Measurements from ENCODE around the gene DENND1A. TPM values are rescaled to one million over a fixed set of nuclear protein-coding genes. Genes with fewer than 3 reads are reported as not detected.

The DENND1A gene
- total and polyA plus RNA-seq, 8 donors: 4.4 to 109 (median 21.4) TPM

DNA sequence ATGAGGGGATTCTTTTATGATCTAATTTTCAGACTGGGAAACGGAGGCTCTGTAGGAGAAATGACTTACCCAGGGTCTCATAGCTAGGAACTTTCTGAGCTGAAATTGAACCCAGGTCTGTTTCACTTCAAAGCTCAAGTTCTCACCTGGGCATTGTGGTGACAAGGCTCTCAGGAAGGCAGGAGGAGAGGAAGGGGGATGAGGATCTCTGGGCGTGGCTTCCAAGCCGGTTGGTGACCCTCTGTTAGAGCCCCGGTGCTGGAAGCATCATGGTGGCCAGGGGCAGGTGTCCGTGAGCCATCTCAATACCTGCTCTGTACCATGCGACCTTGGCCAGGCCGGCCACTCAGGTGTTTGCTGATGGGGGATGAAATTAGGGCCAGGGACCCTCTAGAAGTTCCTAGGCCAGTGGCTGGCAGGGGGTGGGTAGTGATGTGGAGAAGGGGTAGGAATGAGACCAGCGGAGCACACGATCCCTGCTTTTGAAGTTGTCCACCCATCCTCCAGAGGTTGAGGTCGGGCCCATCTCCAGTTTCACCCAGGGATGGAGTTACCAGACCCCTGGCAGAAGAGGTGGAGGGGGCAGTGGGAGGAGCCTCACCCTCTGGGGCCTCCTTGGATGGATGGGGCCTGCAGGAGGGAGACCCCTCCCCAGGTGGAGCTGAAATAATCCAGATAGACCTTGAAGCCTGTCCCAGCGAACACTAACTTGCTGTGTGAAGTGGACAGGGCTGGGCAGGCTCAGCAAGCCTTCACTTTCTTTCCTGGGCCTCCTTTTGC, 568.0 kb downstream of the DENND1A start:
- WGBS, 5 donors: 60 to 73% (median 68%) methylated on average over 11 of the region's 11 CpGs
- H3K9me3 ChIP-seq: no peaks in the 10 kb centered on the region
- no peak for TF ChIP-seq EP300 (IDR thresholded peaks at IDR 0.05)
- no peak for TF ChIP-seq POLR2A (IDR thresholded peaks at IDR 0.05)
- TF ChIP-seq POLR2AphosphoS5 (IDR thresholded peaks at IDR 0.05): no peak
- TF ChIP-seq, protein P1, sequence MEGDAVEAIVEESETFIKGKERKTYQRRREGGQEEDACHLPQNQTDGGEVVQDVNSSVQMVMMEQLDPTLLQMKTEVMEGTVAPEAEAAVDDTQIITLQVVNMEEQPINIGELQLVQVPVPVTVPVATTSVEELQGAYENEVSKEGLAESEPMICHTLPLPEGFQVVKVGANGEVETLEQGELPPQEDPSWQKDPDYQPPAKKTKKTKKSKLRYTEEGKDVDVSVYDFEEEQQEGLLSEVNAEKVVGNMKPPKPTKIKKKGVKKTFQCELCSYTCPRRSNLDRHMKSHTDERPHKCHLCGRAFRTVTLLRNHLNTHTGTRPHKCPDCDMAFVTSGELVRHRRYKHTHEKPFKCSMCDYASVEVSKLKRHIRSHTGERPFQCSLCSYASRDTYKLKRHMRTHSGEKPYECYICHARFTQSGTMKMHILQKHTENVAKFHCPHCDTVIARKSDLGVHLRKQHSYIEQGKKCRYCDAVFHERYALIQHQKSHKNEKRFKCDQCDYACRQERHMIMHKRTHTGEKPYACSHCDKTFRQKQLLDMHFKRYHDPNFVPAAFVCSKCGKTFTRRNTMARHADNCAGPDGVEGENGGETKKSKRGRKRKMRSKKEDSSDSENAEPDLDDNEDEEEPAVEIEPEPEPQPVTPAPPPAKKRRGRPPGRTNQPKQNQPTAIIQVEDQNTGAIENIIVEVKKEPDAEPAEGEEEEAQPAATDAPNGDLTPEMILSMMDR (IDR thresholded peaks at IDR 0.05): no peak
- H3K4me3 ChIP-seq: no peak overlapping the region
- DNase-seq: no peak
- peaks cover 0 to 19% (median 6%) of the 10 kb centered on the region in 3 donors for H3K27me3 ChIP-seq
- H3K27ac ChIP-seq: no peak overlapping the region
- intact Hi-C loops (cut with DNase I; ENCODE audit: low total_unique reads): no loop called here
- no peaks in the 10 kb centered on the region for H3K36me3 ChIP-seq
- H3K4me1 ChIP-seq: peaks cover 9 to 19% (median 16%) of the 10 kb centered on the region in 4 donors

DNA sequence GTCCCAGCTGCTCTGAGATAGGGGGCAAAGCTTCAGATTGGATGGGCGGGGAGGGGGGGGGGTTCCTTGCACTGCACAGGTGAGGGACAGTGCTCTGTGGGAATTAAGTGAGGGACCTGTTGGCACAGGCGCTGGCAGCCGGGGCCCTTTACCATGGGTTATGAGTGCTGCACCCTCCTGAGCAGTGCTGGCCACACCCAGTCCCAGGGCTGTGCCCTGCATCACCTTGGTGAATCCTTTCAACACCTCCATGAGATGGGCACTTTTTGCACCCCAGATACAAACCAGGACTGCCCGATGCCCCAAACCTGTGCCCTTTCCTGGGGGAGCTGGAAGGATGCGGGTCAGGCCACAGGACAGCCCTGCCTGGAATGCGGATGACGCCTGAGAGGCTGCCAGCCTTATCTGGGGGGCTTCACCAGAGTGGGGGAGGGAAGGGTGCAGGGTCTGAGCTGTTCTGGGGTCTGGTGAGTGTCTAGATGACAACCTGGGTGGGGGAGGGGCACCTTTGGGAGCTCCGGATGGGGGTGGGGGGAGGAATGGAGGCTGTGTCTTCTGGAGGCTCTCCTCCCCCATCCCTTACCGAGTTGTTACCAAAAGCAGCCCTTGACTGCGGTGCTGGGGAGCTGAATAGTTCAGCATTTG, 568.7 kb downstream of the DENND1A start:
- DNase-seq: no peak
- H3K4me1 ChIP-seq: peaks cover 9 to 19% (median 16%) of the 10 kb centered on the region in 4 donors
- intact Hi-C loops (cut with DNase I; ENCODE audit: low total_unique reads): no loop called here
- peaks cover 0 to 16% (median 4%) of the 10 kb centered on the region in 3 donors for H3K27me3 ChIP-seq
- TF ChIP-seq, protein P1 (IDR thresholded peaks at IDR 0.05): no peak
- TF ChIP-seq EP300 (IDR thresholded peaks at IDR 0.05) (no peak), POLR2AphosphoS5 (IDR thresholded peaks at IDR 0.05) (no peak), POLR2A (IDR thresholded peaks at IDR 0.05) (no peak)
- H3K4me3 ChIP-seq: no peak overlapping the region
- 55 to 74% (median 63%) methylated on average over 9 to 10 of the region's 10 CpGs for WGBS, 5 donors
- no peaks in the 10 kb centered on the region for H3K36me3 ChIP-seq
- no peak overlapping the region for H3K27ac ChIP-seq
- no peaks in the 10 kb centered on the region for H3K9me3 ChIP-seq

DNA sequence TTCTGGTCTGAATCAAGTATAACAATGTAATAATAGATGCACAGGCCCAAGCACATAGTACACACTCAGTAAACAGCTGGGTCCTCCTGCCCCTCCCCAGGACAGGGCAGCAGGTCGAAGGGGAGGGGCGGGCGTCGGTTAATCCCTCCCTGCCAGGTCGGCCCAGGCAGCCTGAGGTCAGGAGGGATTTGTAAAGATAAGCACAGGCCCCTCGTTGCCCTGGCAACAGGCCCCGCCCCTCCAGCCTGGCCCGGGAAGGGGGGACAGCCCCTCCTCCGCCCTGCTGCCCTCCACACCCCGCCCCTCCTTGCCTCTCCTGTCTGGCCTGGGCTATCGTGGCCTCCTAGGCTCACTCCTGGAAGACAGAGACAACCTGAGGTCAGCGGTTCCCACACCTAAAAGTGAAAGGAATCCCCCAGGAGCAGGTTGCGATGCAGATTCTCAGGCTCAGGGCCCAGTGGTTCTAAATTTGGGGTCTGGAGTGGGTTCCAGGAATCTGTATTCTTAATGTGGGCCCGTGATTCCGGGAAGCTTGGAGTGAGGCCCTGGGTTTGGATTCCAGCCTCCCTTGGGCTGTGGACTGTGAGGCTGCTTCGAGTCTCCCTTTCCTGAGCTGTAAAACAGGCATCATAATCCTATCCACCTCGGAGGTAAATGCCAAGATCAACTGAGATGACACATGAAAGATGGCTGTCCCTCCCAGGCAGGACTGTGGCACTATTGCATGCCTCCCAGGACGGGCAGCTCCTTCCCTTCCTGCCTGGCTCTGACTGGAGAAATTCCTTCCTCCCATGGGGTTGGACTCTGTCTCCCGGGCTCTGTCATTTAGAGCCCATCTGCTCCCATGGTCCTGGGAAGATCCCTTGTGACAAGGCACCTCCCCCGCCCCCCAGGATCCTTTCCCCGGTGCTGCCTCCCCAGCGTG, 569.5 kb downstream of the DENND1A start:
- Histone ChIP-seq H3K9me3 (no peaks in the 10 kb centered on the region), H3K27ac (no peak overlapping the region), H3K36me3 (no peaks in the 10 kb centered on the region), H3K4me3 (no peak overlapping the region), H3K27me3 (peaks cover 0 to 18% (median 0%) of the 10 kb centered on the region in 3 donors), H3K4me1 (peaks cover 9 to 19% (median 16%) of the 10 kb centered on the region in 4 donors)
- TF ChIP-seq EP300 (IDR thresholded peaks at IDR 0.05): no peak
- no peak for TF ChIP-seq POLR2A (IDR thresholded peaks at IDR 0.05)
- TF ChIP-seq, protein P1 (IDR thresholded peaks at IDR 0.05): no peak
- 23 to 46% (median 29%) methylated on average over 12 to 22 of the region's 22 CpGs for WGBS, 5 donors
- DNase-seq: peak; percentile 75 to 89
- intact Hi-C loops (cut with DNase I; ENCODE audit: low total_unique reads): no loop called here

DNA sequence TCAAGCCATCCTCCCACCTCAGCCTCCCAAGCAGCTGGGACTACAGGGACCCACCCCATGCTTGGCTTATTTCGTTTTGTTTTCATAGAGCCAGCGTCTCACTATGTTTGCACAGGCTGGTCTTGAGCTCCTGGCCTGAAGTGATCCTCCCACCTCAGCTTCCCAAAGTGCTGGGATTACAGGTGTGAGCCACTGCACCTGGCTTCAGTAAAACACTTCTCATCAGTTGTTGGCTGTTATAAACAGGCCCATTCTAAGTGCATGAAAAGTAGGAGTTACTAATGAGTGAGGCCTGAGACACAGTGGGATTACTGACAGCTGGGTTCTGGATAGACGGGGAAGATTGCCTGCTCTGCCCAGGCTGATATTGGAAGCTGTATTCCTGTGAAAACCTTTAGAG, 570.4 kb downstream of the DENND1A start:
- intact Hi-C loops (cut with DNase I; ENCODE audit: low total_unique reads): loop anchor here (10.0 kb wide), 1 partner anchor 895 kb away; no protein-coding TSS in a partner anchor
- Histone ChIP-seq H3K4me3 (no peak overlapping the region), H3K36me3 (no peaks in the 10 kb centered on the region), H3K4me1 (peaks cover 9 to 19% (median 16%) of the 10 kb centered on the region in 4 donors), H3K27me3 (peaks cover 0 to 24% (median 0%) of the 10 kb centered on the region in 3 donors), H3K27ac (no peak overlapping the region), H3K9me3 (no peaks in the 10 kb centered on the region)
- TF ChIP-seq EP300 (IDR thresholded peaks at IDR 0.05) (no peak), POLR2AphosphoS5 (IDR thresholded peaks at IDR 0.05) (no peak), POLR2A (IDR thresholded peaks at IDR 0.05) (no peak)
- TF ChIP-seq, protein P1 (IDR thresholded peaks at IDR 0.05): no peak
- no peak for DNase-seq
- WGBS, 5 donors: 26 to 60% (median 44%) methylated on average over 3 of the region's 3 CpGs
